G401 (cell line): ENCODE measurements around the gene ERFL. TPM values are rescaled to one million over a fixed set of nuclear protein-coding genes. Genes with fewer than 3 reads are reported as not detected.
A peak's percentile ranks its signal among the peaks of the same experiment; 100 is the strongest.

Experiments used
- DNase-seq: peaks from one replicate; pipeline ENCODE4 v3.0.0-alpha.2; 2015; ENCODE audit warnings: low spot score
- in situ Hi-C: cut with HindIII; loops from 2 replicates; pipeline ENCODE4 v1.10.0; 2016; ENCODE audit warnings: low sequenced_read_pairs, mixed read lengths
- total RNA-seq: library from RNA; depleted of rRNA; stranded (reverse); fragments of >200 nt; shearing (Covaris generic); gene quantifications from 2 replicates; pipeline ENCODE4 v1.2.3, GENCODE V29; 2014; rRNA removed

ERFL gene
- not detected in 2 replicates for total RNA-seq

DNA sequence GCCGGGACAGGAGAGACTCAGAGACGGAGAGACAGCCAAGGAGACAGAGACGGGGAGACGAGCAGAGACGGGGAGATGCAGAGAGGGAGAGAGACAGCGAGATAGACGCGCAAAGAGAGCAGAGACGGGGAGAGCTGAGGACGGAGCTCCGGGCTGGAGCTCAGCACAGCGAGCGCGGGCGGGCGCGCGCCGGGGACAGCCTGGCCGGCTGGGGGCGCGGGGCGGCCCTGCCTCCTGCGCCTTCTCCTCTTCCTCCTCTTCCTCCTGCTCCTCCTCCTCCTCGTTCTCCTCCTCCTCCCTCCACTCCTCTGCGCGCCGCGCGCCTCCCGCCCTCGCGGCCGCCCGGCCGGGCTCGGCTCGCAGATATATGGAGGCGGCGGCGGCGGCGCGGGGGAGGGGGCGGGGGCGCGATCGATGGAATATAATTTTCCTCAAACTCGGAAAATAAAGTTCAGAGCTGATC, at the start of gene ERFL:
TSS of gene ERFL (minus strand) at position 229 of the 463 bp plus-strand sequence. CDS start 15,530 bp downstream, outside the sequence.
- DNase-seq = no peak
- in situ Hi-C loops = no loop called here

DNA sequence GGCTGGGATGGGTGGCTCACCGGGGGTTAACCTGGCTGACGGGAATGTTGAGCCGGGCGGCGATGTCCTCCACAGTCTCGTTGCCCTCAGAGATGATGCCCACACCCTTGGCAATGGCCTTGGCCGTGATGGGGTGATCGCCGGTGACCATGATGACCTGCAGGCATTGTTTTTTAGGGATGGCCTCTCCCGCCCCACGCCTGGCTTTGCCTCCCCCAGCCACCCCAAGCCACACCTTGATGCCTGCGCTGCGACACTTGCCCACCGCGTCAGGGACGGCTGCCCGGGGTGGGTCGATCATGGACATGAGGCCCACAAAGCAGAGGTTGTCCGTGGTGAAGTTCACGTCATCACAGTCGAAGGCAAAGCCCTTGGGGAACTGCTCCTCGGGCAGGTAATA, 49.7 kb upstream of the ERFL start:
- in situ Hi-C loops = no loop called here
- DNase-seq = no peak

DNA sequence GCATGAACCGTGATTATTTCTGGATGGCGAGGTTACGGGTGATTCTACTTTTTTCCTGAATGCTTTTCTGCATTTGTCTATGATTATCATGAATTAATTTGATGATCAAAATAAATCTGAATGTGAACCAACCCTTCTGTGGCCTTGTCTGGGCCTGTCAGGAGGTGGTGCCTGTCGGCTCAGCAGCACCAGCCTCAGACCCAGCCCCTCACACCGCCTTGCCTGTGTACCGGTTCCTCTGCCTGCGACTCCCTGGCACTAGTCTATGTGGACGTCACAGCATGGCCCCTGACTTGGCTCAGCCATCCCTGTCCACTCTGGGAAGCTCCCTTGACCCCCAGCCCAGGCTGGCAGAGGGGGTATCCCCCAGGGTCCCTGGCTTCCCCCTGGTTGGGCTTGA, 46.4 kb upstream of the ERFL start:
- DNase-seq = no peak
- in situ Hi-C loops = no loop called here

DNA sequence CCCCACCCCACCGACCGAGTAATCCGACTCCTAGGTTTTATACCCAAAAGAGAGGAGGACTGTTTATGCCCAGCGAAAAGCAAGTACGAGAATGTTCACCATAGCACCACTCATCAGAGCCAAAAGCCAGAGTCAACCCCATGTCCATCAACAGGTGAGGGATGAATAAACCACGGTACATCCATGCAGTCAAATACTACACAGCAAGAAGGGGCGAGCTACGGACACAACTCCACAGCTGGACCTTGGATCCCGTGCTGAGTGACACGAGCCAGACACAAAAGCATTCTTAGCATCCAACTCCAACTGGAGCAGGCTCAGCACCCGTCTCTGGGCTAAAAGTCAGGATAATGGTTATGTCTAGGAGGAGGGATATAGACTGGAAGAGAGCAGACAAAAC, 43.1 kb upstream of the ERFL start:
- in situ Hi-C loops = no loop called here
- no peak for DNase-seq

DNA sequence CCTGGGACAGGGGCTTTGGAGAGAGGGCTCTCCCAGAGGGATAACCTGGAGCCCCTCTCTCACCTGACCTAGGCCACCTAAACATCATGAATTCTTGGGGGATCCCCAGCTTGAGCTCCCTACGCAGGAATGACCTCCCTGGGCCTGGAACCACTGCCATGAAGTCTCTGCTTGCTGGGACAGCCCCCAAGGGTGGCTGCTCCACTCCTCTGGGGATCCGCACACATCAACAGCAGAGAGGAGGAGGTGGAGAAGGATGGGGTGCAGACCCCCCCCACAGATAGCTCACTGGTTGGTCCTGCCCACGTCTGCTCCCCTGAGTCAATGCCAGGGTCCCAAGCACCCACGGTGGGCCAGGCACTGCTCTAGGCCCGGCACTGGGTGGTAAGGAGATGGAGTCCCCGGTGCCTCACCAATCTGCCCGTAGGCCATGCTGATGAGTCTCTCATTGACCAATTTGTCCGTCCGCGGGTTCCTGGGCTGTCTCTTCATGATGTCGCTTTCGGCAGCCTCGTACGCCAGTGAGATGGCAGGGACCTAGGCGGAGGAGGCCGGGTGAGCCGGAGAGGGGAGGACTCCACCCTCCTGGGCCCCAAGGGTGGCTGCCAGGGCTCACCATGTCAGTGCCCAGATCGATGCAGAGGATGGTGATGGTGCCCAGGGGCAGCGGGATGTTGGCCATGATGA, 41.7 kb upstream of the ERFL start:
- in situ Hi-C loops = no loop called here
- DNase-seq = no peak

DNA sequence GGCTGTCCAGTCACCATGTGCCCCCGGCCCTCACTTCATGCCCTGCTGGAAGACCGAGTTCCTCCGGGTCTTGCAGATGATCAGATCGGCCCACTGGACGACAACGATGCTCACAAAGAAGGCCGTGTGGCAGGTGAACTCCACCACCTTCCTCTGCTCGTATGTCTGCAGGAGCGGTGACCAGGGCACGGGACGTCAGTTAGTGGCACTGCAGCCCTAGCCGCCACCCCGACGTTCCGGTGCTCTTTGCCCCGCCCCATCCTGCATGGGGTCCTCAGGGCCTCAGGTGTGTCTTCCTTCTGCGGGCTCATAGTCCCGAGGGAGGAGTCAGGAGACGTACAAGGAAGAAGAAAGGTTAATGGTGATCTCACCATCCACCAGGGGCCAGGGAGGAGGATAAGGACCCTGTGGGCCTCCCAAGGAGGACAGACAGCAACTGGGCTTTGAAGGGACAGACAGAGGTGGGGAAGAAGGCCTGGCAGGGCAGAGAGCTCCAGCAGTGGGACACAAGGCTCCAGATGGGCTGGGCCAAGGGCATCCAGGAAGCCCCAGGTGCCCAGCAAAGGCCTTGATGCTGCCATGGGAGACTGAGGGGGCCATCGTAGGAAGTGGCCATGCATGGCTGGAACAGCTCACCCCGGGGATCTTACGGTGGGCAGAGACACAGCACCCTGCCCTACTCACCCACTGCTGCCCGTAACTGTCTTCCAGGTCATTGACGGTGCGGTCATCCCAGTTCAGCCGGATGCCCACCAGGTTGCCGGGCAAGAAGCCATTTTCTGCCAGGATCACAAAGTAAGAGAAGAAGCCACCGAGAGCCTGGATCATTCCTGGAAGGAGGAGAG, 40.7 kb upstream of the ERFL start:
- in situ Hi-C loops = no loop called here
- no peak for DNase-seq

DNA sequence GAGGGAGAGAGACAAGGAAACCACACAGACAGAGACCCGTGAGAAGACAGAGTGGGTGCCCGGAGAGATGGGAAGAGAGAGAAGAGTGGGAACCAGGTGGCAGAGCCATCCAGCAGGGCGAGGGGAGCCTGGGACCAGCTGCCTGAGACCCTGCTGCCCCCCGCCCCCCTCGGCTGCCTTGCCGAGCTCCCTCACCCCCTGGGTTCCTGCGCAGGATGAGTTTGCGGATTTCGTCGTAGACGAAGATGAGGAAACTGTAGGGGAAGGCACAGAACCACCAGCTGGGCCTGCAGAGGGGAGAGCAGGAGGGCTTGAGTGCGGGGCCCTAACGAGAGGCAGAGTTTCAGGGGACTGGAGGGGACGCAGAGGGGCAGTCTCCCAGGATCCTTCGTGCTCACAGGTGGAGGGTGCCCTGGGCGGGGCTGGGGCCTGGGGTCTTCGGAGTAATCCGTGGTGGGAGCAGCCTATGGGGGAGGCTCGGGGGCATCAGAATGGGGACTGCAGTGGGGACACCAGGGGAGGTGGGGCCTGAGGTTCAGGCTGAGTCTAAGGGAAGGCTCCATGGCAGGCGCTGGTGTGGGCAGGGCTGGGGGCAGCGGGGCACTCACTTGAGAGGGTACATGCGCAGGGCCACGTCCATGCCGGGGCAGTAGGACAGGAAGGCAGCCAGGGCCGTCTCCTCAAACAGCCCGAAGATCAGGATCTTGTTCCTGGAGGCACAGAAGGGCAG, 39.0 kb upstream of the ERFL start:
- in situ Hi-C loops = no loop called here
- no peak for DNase-seq

DNA sequence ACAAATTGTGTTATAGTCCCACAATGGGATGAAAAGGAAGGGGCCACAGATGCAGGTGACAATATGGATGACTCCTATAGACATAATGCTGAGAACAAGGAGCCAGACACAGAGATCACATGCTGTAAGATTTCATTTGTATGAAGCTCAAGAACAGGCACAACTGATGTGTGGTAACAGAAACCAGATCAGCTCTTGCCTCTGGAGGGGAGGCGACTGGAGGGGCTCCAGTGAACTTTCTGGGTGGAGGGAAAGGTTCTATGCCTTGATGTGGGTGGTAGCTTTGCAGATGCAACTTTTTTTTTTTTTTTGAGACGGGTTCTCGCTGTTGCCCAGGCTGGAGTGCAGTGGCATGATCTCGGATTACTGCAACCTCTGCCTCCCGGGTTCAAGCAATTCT, 36.9 kb upstream of the ERFL start:
- in situ Hi-C loops = no loop called here
- DNase-seq = no peak

DNA sequence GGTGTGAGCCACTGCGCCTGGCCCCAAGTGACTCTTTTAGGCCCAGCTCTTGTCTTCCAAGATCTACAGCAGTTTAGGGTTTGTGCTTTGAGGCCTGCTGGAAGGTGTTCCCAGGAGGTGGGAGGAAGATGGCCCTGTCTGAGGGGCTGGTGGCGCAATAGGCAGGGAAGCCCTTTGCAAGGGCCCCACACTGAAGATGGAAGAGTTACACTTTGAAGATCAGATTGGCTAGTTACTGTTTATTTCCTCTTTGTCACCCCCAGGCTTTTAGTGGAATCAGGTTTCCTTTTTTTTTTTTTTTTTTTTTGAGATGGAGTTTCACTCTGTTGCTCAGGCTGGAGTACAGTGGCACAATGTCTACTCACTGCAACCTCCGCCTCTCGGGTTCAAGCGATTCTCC, 32.7 kb upstream of the ERFL start:
- in situ Hi-C loops = no loop called here
- no peak for DNase-seq

DNA sequence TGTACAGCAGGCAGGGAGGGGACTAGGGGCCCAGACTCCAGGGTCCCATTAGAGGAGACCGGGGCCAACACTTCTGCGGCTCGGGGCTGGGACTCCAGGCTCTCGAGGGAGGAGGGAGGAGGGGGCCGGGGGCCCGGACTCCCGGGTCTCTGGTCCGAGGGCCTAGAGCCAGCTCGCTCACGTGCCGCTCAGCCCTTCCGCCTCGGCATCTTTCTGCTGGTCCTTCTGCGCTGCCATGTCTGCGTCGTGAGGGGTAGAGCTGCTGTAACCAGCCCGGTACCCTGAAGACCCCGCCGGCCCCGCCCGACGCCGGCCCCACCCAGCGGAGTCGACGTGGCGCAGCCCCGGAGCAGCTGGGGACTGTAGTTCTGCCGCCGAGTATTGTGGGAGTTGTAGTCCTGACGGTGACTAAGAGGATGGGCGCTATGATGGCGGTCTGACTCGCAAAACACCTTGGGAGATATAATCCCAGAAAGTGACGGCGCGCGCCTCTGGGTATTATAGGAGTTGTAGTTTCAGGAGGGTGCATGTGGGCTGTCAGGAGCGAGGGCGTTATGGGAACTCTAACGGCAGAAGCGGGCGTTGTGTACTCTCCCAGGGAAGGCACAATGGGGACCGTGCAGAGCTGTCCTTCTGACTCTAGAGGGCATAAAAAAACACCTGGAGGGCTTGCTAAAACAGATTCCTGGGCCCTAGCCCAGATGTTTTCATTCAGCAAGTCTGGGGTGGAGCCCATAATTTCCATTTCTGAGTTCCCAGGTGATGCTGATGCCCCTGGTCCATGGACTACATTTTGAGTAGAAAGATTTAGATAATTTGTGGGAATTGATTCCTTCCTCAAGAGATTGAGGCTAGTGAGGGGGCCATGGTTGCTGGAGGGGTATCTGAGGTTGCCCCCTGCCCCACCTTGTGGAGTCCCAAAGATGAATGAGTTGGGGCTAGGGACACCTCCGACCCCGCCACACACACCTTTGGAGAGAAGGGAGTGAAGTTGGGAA, 31.1 kb upstream of the ERFL start, which contains the start of gene RABAC1:
TSS of gene RABAC1 (minus strand) at position 266 of the 998 bp plus-strand sequence. CDS start at position 237, 29 bp downstream.
- peak; percentile 97 for DNase-seq
- in situ Hi-C loops = no loop called here

DNA sequence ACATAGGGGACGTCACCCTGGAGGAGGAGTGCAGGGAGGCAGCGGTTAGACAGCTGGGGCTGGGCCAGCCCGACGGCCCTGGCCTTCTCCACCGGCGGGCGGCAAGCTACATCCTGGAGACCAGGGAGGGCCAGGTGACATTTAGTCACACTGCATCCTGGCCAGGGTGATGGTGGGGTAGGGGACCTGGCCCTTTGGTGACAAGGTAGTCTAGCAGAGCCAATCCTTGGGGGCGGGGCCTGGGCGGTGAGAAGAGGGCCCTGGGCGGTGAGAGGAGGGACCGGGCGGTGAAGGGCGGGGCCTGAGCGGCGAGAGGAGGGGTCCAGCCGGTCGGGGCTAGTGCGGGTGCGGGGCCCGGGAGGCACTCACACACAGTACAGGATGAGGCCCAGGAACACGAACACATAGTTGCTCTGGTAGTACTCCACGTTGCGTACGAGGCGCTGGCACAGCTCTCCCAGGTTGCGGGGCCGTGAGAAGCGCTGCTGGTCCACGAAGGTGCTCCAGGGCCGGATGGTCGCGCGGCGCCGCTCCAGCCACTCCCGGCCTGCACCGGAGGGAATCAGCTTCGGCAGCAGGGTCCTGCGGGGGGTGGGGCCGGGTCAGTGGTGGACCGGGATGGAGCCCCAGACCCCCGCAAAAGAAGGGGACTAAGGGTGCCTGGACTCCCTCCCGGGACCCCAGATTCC, 30.3 kb upstream of the ERFL start:
- in situ Hi-C loops = no loop called here
- peak; percentile 75 for DNase-seq

DNA sequence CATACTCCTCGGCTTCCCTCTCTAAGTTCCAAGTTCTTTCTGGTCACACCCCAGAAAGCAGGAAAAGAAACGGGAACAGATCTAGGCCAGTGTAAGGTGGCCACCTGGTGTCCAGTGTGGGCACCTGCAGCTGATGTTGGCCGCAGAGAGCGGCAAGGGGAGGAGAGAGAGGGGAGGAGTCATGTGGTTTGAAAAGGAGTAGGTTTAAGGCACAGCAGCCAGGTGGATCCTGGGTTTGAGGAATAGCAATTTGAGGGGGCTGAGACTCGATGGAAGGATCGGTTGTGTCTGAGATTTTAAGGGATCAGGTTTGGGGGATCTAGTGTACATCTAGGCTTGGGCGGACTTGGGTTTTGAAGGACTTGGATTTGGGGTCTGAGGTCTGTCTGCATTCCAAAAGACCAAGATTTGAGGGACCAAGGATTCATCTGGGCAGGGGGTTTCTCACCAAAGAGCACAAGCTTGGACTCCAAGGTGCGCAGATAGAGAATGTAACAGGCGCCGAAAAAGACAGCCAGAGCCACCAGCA, 29.7 kb upstream of the ERFL start:
- DNase-seq = peak; percentile 90
- in situ Hi-C loops = no loop called here

DNA sequence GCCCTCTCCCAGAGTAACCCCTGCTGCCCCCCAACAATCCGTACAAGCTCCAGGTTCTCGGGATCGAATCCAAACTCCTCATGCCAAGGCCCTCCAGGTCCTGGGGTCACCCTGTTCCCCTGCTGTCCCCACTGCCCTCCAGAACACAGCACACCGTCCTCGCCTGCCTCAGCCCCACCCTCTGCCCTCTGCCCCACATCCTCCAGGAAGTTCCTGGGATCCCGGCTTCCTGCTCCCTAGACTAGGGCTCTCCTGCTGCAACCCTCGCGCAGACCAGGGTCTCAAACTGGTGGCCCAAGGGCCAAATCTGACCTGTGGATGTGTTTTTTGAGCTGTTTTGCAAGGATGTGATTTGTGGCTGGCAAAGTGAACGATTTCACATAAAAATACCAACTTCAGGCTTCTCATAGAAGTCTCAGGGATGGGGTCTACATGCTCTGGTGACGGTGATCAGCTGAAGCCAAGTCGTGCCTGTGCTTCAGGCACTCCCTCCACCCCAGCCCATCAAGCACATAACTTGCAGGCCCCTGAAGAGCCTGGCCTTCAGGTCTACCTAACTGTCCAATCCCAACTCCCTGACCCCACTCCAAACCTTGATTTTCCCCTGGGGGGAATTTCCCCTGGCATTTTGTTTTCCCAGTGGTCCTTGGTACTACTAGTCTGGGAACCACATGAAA, 29.1 kb upstream of the ERFL start:
- in situ Hi-C loops = no loop called here
- no peak for DNase-seq

DNA sequence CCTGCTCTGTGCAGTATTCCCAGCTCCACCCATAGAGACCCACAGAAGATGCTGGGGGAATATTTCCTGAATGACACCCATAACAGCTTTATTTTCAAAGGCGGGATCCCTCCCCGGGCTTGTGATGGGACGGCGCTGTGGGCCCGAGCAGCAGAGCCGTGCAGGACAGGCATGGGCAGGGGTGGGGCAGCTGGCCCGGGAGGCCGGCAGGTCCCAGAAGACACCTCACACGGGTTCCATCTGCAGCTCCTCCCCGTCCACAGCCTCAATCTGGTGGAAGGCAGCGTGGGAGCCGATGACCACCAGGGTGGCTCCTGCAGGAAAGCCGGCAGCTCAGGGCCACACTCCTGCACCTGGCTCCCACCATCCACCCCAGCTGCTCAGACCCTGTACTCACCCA, 28.4 kb upstream of the ERFL start:
- in situ Hi-C loops = no loop called here
- DNase-seq = no peak

DNA sequence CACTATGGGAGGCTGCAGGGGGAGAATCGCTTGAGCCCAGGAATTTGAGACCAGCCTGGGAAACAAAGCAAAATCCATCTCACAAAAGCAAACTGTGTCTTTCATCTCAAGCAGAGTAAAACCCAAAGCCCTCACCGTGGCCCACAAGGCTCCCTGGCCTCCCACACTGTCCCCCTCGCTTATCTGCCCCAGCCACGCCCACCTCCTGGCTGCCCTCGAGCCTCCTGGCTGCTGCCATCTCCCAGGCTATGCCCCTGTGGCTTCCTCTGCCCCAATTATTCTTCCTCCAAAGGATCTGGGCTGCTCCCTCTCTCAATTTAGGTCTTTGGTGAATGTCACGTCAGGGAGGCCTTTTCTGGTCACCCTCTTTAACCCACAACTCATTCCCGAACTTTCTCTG, 27.3 kb upstream of the ERFL start:
- no peak for DNase-seq
- in situ Hi-C loops = no loop called here

DNA sequence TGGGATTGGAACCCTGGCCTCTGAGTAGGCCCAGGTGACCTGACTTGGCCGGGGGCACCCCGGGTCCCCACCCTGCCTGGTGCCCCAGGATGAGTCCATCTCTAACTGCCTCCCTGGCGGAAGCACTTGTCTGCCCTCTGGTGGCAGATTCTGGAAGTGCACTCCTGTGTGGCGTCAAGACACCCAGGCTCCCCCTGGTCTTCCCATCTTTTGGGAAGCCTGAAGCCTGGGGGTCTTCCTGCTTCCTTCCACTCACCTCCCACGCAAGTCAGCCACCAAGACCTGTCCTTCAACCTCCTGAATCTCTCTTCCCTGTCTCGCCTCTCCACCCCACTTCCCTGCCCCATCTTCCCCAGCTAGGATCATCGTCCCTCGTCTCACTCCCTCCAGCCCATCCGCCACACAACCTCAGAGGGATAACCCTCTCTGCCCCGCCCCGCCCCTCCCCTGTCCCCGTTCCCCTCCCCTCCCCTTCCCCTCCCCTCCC, 23.5 kb upstream of the ERFL start:
- in situ Hi-C loops = no loop called here
- DNase-seq = peak; percentile 72

DNA sequence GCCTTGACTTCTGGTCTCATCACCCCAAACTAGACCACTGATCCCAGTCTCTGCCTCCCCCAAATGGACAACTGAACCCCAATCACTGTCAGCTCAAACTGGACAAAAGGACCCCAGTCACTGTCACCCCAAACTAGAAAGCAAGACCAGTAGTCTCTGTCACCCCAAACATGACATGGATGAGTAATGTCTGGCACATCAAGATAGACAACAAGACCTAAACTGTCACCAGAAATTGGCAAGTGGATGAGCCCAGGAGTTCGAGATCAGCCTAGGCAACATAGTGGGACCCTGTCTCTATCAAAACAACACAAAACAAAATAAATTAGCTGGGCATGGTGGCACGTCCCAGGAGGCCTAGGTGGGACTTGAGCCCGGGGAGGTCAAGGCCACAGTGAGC, 18.8 kb upstream of the ERFL start:
- in situ Hi-C loops = no loop called here
- no peak for DNase-seq
